Lung (tissue), 12 donors: Measurements from ENCODE around the gene VEGFB. TPM values are rescaled to one million over a fixed set of nuclear protein-coding genes. Genes with fewer than 3 reads are reported as not detected.

Experiments
- ATAC-seq: fragments of 200-7000 bp; cut with Tn5 transposase; one replicate; pipeline ENCODE4 v1.9.1; 2020; ENCODE audit warnings: moderate number of reproducible peaks; ENCODE audit not compliant: insufficient read depth, low FRiP score
- DNase-seq, 3 donors: peaks; one replicate each; pipeline ENCODE4 v3.0.0-alpha.2; 2013 to 2017
- H3K27ac ChIP-seq, 2 donors: one replicate each; pipeline ENCODE4 v1.5.1; 2013; ENCODE audit warnings: mild to moderate bottlenecking in 2 of 2, moderate library complexity in 2 of 2, control low read depth in 1 of 2, inconsistent platforms in 1 of 2, low read depth in 1 of 2, low read length in 1 of 2
- H3K27me3 ChIP-seq, 3 donors: one replicate each; pipeline ENCODE4 v1.5.1; 2013; ENCODE audit warnings: low read length in 2 of 3; ENCODE audit not compliant: control insufficient read depth in 3 of 3, insufficient read depth in 3 of 3
- H3K36me3 ChIP-seq, 4 donors: one replicate each; pipeline ENCODE4 v1.5.1; 2013; ENCODE audit warnings: low read length in 4 of 4, mild to moderate bottlenecking in 1 of 4, moderate library complexity in 1 of 4; ENCODE audit not compliant: control insufficient read depth in 4 of 4, insufficient read depth in 4 of 4
- H3K4me1 ChIP-seq, 5 donors: one replicate each; pipeline ENCODE4 v1.5.1; 2013; ENCODE audit warnings: low read length in 5 of 5, mild to moderate bottlenecking in 2 of 5, moderate library complexity in 1 of 5; ENCODE audit not compliant: control insufficient read depth in 5 of 5, insufficient read depth in 5 of 5
- H3K4me3 ChIP-seq: one replicate; pipeline ENCODE4 v1.5.1; 2013; ENCODE audit warnings: mild to moderate bottlenecking, control low read depth, moderate library complexity
- H3K9ac ChIP-seq, 2 donors: one replicate each; pipeline ENCODE4 v1.5.1; 2013; ENCODE audit warnings: low read length in 2 of 2, control low read depth in 1 of 2; ENCODE audit not compliant: insufficient read depth in 1 of 2
- H3K9me3 ChIP-seq, 4 donors: one replicate each; pipeline ENCODE4 v1.5.1; 2013; ENCODE audit warnings: low read length in 3 of 4, mild to moderate bottlenecking in 1 of 4, moderate library complexity in 1 of 4; ENCODE audit not compliant: control insufficient read depth in 4 of 4, insufficient read depth in 3 of 4
- CTCF ChIP-seq: IDR thresholded peaks from 2 replicates; pipeline ENCODE4 v1.5.1; 2012; ENCODE audit warnings: mild to moderate bottlenecking; ENCODE audit errors: control extremely low read depth, extremely low read depth
- WGBS, 2 donors: extraction: QIAGEN DNeasy Blood & Tissue Kit; methylation state at CpG; one replicate each; pipeline ENCODE4 v1.1.7; 2013; 5-methylcytosine and 5-hydroxymethylcytosine counted together
- polyA plus RNA-seq, 2 donors: library from polyadenylated mRNA; stranded (reverse); fragments of 200-250 nt; gene quantifications; one replicate each; pipeline ENCODE4 v1.2.1, GENCODE V29; 2013
- total RNA-seq, 2 donors: library from RNA; depleted of rRNA in 1 of 2; stranded (reverse); fragments of >200 nt in 1 of 2; gene quantifications; one replicate each; pipeline ENCODE4 v1.2.1, GENCODE V29; 2014 to 2021
- donor health status: control.
- donor health status: control.
- donor health status: Bipolar disorder and iron deficiency.
- donor health status: healthy.
- donor health status: DM: yes; HTN: yes; CAD: no.

The VEGFB gene
- total and polyA plus RNA-seq, 4 donors: 37.8 to 124 (median 79.4) TPM

- Histone ChIP-seq H3K9me3 (no peaks in the 10 kb centered on the region), H3K27me3 (no peaks in the 10 kb centered on the region), H3K36me3 (peaks cover 0 to 26% (median 2%) of the 10 kb centered on the region in 4 donors), H3K27ac (peak overlapping the region in 1 of 2 donors; percentile 91), H3K4me1 (peaks cover 0 to 29% (median 4%) of the 10 kb centered on the region in 5 donors), H3K9ac (peak overlapping the region in 1 of 2 donors; percentile 63), H3K4me3 (peak overlapping the region; percentile 66)
- no peak for ATAC-seq
- WGBS, 2 donors: 61% methylated on average over 21 to 22 of the region's 22 CpGs
- TF ChIP-seq CTCF: no peak
- DNase-seq: no peak
Observed at GRCh38 chr11:64224891-64225607, 9.3 kb upstream of the VEGFB start.

GRCh38 chr11:64225608-64226506 is 8.5 kb upstream of the VEGFB start, which contains the start of the genes NUDT22 and TRPT1:
Gene NUDT22 (plus strand): TSS chr11:64226274. CDS start chr11:64226653, 379 bp downstream.
Gene TRPT1 (minus strand): TSS chr11:64226186. CDS start chr11:64225860, 326 bp downstream.
- peaks cover 0 to 30% (median 4%) of the 10 kb centered on the region in 5 donors for H3K4me1 ChIP-seq
- peak within 1 kb of the TSS; percentile 66 for H3K4me3 ChIP-seq
- H3K36me3 ChIP-seq: peaks cover 0 to 18% (median 2%) of the 10 kb centered on the region in 4 donors
- H3K27me3 ChIP-seq: no peaks in the 10 kb centered on the region
- WGBS, 2 donors: 0 to 1% methylated on average over 53 to 54 of the region's 54 CpGs
- H3K9me3 ChIP-seq: no peaks in the 10 kb centered on the region
- peak within 1 kb of the TSS; percentile 70 to 77 for H3K9ac ChIP-seq
- peak; percentile 91 for ATAC-seq
- peak within 1 kb of the TSS; percentile 91 to 93 for H3K27ac ChIP-seq
- TF ChIP-seq CTCF: no peak
- peak; percentile 91 to 93 (median 91) for DNase-seq

- peak overlapping the region; percentile 70 to 77 for H3K9ac ChIP-seq
- H3K27me3 ChIP-seq: no peaks in the 10 kb centered on the region
- peak; percentile 36 to 45 (median 38) for DNase-seq
- ATAC-seq: peak; percentile 37
- peaks cover 0 to 35% (median 4%) of the 10 kb centered on the region in 5 donors for H3K4me1 ChIP-seq
- no peaks in the 10 kb centered on the region for H3K9me3 ChIP-seq
- no peak for TF ChIP-seq CTCF
- peak overlapping the region; percentile 64 for H3K4me3 ChIP-seq
- H3K27ac ChIP-seq: peak overlapping the region; percentile 91 to 93
- peaks cover 0 to 14% (median 2%) of the 10 kb centered on the region in 4 donors for H3K36me3 ChIP-seq
- 6 to 9% methylated on average over 25 to 26 of the region's 26 CpGs for WGBS, 2 donors
Observed at GRCh38 chr11:64226507-64227051, 7.8 kb upstream of the VEGFB start.
